Activated naive CD4-positive, alpha-beta T cell treated with anti-CD3 and anti-CD28 coated beads, Interleukin-2, amount 50 U/mL, for 72 hours (primary cell): Measurements from ENCODE around the gene PFDN1. TPM values are rescaled to one million over a fixed set of nuclear protein-coding genes. Genes with fewer than 3 reads are reported as not detected.

Source experiments
- ATAC-seq, 2 donors: fragments of 150-1000 bp; cut with Tn5 transposase; 2 replicates each; pipeline ENCODE4 v1.10.0; 2021; ENCODE audit warnings: mild to moderate bottlenecking in 2 of 2, moderate library complexity in 2 of 2
- DNase-seq, 2 donors: peaks; one replicate each; pipeline ENCODE4 v3.0.0; 2021 to 2022; ENCODE audit warnings: low spot score in 2 of 2
- H3K27ac Mint-ChIP-seq, 2 donors: one replicate each; pipeline ENCODE4 v1.8.0; 2022; ENCODE audit warnings: mild to moderate bottlenecking in 2 of 2, mixed read lengths in 2 of 2
- H3K36me3 Mint-ChIP-seq, 2 donors: one replicate each; pipeline ENCODE4 v1.8.0; 2022; ENCODE audit warnings: mixed read lengths in 2 of 2
- H3K9me3 Mint-ChIP-seq, 2 donors: one replicate each; pipeline ENCODE4 v1.8.0; 2022; ENCODE audit warnings: mixed read lengths in 2 of 2
- total RNA-seq, 2 donors: library from RNA; stranded (reverse); gene quantifications; one replicate each; pipeline ENCODE4 v1.2.3, GENCODE V29; 2022

Gene PFDN1
- total RNA-seq, 2 donors from 2014 or later: 45.4 to 66.4 TPM

DNA sequence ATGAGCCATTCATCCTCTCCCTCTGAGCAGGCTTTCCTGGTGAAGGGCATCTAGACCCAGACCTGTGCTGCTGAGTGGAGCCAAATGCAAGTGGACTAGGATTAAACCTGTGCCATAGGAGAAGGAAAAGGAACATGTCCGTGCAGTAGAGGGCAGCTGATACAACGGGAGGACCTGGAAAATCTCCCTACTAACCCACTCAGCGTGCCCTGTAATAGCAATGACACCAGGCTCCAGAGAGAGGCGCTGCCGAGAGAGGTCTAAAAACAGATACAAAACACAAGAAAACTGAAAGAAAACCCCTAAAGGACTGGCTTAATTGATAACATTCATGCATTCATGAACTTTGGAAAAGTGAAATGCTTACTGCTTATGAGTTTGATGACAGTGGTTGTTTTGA lies 60.8 kb downstream of the PFDN1 start:
- no peak for DNase-seq
- Mint-ChIP-seq H3K27ac (no peak overlapping the region), H3K9me3 (no peaks in the 10 kb centered on the region), H3K36me3 (no peaks in the 10 kb centered on the region)
- ATAC-seq: no peak

DNA sequence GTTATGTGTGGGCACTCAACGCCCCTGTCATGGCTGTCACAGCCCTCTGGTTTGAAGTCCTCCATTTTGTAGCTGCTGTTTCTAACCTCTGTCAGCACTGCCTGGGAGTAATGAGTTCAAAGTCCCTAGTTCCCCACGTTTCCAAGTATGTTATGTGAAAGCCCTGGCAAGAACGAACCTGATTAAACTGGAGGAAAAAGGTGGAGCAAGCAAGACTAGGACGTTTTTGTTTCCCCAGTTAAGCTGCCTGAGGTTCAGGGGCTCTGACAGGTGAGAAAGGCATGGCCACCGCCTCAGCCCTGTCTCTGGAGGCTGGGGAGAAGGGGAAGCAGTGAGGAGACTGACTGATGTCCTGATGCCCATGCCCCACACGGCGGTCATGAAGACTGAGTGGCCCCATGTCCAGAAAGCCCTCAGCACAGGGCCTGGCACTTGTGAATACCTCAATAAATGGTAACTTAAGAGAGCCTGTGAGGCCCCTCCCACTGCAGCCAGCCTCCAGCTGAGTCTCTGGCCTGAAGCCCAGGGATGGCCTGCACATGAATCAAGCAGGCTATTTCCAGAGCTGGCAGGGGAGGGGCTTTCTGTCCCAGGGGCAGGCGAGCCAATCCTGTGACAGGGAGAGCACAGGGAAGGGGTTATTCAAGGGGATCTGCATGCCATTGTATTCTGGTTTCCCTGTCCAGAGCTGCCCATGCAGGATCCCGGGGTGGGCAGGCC lies 61.8 kb downstream of the PFDN1 start:
- H3K9me3 Mint-ChIP-seq: no peaks in the 10 kb centered on the region

DNA sequence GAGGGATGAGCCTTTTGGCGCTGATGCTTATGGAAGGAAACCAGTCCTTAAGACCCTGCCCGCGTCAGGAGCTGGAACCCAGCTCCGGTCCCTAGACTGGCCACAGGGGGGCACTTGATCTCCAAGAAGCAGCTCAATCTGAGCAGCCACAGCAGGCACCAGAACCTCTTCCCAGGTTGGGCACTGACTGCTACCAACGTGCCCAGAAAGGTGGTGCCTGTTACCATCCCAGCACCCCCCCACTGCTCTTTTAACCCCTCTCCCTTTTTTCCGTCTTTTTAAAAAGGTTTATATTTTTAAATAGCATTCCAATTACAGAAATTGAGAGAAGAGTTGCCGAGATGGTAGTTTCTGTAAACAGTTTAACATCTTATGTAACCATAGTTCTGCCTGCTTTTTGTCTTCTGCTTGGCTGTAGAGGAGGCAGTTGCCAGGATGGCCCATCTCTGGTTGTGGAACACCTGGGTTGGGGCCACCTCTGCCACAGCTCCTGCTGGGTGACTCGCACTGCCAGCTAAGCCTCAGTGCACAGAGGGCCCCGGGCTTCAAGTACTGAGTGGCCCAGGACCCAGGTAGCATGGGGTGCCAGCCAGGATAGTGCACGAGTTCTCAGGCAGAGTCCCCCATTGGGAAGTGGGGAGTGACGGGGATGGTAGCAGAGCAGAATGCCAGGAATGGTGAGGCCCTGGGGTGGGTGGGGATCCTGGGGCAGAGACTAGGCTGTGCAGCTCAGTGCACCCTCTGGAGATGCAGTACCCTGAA lies 62.8 kb downstream of the PFDN1 start:
- no peaks in the 10 kb centered on the region for H3K36me3 Mint-ChIP-seq
- ATAC-seq: peak; percentile 71 to 78
- peak in 1 of 2 donors; percentile 66 for DNase-seq
- H3K9me3 Mint-ChIP-seq: no peaks in the 10 kb centered on the region
- peak overlapping the region in 1 of 2 donors; percentile 44 for H3K27ac Mint-ChIP-seq

More for the DNA sequence above, 61.8 kb downstream of the PFDN1 start:
- Mint-ChIP-seq H3K27ac (no peak overlapping the region), H3K36me3 (no peaks in the 10 kb centered on the region)
- ATAC-seq (no peak), DNase-seq (no peak)

DNA sequence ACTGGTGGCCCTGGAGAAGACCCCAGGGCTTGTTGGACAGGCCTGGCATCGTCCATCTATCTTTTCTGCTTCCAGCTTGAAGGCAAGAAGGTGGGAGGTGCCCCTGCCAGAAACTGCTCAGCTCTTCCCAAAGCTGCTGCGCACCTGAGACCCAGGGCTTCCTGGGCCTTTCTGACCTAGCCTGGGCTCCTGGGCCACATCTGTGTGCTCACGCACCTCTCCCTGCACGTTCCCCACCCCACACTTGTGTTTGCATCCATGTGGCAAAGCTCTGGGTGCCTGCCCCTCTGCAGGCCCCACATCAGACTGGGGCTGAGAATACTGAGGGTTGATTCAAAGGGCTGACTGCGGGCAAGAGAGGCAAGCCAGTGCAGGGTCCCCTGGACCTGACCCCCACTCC lies 63.4 kb downstream of the PFDN1 start:
- ATAC-seq: peak in 1 of 2 donors; percentile 14

GRCh38 chr5:140238756-140239155 lies 64.1 kb downstream of the PFDN1 start:
- DNase-seq: no peak
- H3K36me3 Mint-ChIP-seq: no peaks in the 10 kb centered on the region
- no peaks in the 10 kb centered on the region for H3K9me3 Mint-ChIP-seq

More for the DNA sequence above, 63.4 kb downstream of the PFDN1 start:
- no peak for DNase-seq
- Mint-ChIP-seq H3K27ac (no peak overlapping the region), H3K9me3 (no peaks in the 10 kb centered on the region), H3K36me3 (no peaks in the 10 kb centered on the region)

GRCh38 chr5:140236891-140237598 lies 65.9 kb downstream of the PFDN1 start:
- Mint-ChIP-seq H3K9me3 (no peaks in the 10 kb centered on the region), H3K27ac (no peak overlapping the region), H3K36me3 (no peaks in the 10 kb centered on the region)
- ATAC-seq: no peak
- no peak for DNase-seq

More at GRCh38 chr5:140238756-140239155, 64.1 kb downstream of the PFDN1 start:
- ATAC-seq: no peak
- H3K27ac Mint-ChIP-seq: peak overlapping the region in 1 of 2 donors; percentile 64

GRCh38 chr5:140235791-140236551 lies 66.9 kb downstream of the PFDN1 start:
- Mint-ChIP-seq H3K27ac (peak overlapping the region in 1 of 2 donors; percentile 10), H3K9me3 (no peaks in the 10 kb centered on the region), H3K36me3 (no peaks in the 10 kb centered on the region)
- DNase-seq: no peak
- ATAC-seq: no peak

- peak; percentile 26 to 51 for ATAC-seq
- Mint-ChIP-seq H3K27ac (no peak overlapping the region), H3K36me3 (no peaks in the 10 kb centered on the region), H3K9me3 (no peaks in the 10 kb centered on the region)
- no peak for DNase-seq
Observed at GRCh38 chr5:140234377-140234989, 68.4 kb downstream of the PFDN1 start.

DNA sequence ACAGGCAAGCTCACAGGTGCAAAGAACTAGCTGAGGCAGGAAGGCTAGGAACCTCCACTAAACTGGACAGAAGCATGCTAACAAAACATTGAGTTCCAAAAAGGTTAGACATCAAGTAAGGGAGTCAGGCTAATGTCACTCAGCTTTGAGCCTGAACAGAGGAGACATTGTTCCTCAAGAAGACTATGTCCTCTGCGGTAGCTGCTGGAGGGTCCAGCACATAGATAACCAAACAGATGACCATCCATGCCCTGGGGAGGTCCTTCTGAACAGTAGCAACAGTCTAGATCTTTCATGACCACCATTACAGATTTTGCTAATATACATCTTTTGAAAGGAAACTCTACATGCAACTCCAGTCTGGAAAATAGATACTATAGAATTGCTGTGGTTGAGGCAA lies 70.2 kb downstream of the PFDN1 start:
- ATAC-seq (no peak), DNase-seq (no peak)
- H3K27ac Mint-ChIP-seq: no peak overlapping the region
- no peaks in the 10 kb centered on the region for H3K9me3 Mint-ChIP-seq
- H3K36me3 Mint-ChIP-seq: no peaks in the 10 kb centered on the region

DNA sequence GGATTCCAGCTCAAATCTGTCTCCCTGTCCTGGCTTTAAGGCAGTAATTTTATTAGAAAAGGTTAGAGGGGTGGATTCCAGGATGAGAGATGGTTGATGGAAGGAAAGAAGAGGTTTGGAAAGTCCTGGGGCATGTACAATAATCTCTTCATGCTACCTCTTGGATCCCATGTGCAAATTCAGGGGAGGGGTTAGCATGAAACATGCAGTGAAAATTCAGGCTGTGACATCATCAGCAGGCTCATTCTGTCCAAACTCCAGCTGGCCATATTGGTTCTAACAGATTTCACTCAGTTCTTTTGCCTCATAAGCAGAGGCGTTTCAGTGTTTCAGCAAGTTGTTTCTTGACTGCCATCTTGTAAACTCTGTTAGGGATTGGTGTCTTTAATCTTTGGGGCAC lies 72.5 kb downstream of the PFDN1 start:
- H3K36me3 Mint-ChIP-seq: no peaks in the 10 kb centered on the region
- DNase-seq (no peak), ATAC-seq (no peak)
- H3K9me3 Mint-ChIP-seq: no peaks in the 10 kb centered on the region
- H3K27ac Mint-ChIP-seq: no peak overlapping the region

DNA sequence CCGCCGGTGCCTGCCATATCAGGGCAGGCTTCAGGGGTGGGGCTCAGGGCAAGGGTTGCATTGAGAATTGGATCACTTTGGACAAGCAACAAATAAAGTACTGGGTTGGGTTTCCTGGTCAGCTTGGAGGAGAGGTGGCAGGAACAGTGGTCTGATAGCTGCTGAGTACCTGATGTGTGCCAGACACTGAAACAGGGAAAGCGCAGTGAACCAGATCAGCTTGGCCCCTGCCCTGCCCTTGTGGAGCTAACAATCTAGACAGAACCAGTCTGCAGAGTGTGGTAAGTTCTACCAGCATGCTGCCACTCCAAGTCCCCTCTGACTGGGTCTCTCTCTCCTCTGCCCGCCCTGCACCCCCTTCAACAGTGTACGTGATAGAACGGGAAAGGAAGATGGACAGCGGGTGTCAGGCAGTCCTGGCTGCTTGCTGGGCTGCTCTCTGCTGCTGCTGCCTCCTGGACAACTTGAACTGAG lies 74.5 kb downstream of the PFDN1 start:
- H3K36me3 Mint-ChIP-seq: no peaks in the 10 kb centered on the region
- H3K27ac Mint-ChIP-seq: no peak overlapping the region
- no peak for DNase-seq
- H3K9me3 Mint-ChIP-seq: no peaks in the 10 kb centered on the region
- ATAC-seq: no peak

DNA sequence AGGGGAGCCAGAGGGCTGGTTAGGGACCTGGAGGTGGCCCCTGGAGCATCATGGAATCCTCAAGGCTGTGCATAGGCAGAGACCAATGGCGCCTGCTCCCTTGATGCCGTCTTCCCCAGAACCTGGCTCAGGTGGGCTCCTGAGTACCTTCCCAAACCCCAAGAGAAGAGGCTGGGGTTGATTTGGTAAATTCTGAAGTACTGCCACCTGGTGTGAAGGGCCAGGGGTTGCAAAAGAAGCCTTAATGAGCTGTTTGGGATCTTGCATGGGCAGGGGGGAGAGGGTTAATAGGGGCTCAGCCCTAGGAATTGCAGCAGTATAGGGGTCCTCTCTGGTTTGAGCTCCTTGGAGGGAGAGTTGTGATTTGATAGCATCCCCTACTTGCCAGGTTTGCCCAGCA lies 75.9 kb downstream of the PFDN1 start:
- Mint-ChIP-seq H3K27ac (no peak overlapping the region), H3K9me3 (no peaks in the 10 kb centered on the region), H3K36me3 (no peaks in the 10 kb centered on the region)
- ATAC-seq: peak in 1 of 2 donors; percentile 44
- DNase-seq: no peak

GRCh38 chr5:140225396-140225795 lies 77.5 kb downstream of the PFDN1 start:
- H3K9me3 Mint-ChIP-seq: no peaks in the 10 kb centered on the region
- DNase-seq: no peak
- no peaks in the 10 kb centered on the region for H3K36me3 Mint-ChIP-seq
- H3K27ac Mint-ChIP-seq: no peak overlapping the region
- ATAC-seq: no peak

DNA sequence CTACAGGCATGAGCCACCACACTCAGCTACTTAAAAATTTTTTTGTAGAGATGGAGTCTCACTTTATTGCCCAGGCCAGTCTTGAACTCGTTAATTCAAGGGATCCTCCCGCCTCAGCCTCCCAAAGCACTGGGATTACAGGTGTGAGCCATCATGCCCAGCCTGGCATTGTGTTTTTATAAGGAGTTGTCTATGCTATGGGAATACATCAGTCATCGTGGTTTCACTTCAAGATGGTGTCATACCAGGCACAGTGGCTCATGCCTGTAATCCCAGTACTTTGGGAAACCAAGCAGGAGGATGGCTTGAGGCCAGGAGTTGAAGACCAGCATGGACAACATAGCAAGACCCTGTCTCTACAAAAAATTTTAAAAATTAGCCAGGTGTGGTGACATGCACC lies 78.2 kb downstream of the PFDN1 start:
- Mint-ChIP-seq H3K36me3 (no peaks in the 10 kb centered on the region), H3K9me3 (no peaks in the 10 kb centered on the region), H3K27ac (no peak overlapping the region)
- ATAC-seq: no peak
- DNase-seq: no peak

DNA sequence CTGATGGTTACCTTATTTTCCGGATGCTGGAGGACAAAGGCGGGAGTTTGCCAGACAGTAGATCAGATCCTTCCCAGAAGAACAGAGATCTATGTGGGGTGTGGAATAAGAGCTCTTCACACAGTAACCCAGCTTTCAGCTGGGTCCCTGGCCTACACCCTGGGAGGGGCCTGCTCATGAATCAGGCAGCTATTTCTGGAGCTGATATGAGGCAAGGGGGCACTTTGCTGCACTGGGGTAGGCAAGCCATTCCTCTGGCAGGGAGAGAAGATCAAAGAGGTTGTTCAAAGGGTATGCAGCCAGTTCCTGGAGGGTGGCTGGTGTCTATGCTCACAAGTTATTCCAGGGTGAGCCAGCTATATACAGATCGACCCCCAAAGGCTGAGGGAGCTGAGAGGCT lies 79.3 kb downstream of the PFDN1 start:
- H3K27ac Mint-ChIP-seq: no peak overlapping the region
- H3K9me3 Mint-ChIP-seq: no peaks in the 10 kb centered on the region
- no peak for DNase-seq
- H3K36me3 Mint-ChIP-seq: no peaks in the 10 kb centered on the region
- ATAC-seq: no peak

DNA sequence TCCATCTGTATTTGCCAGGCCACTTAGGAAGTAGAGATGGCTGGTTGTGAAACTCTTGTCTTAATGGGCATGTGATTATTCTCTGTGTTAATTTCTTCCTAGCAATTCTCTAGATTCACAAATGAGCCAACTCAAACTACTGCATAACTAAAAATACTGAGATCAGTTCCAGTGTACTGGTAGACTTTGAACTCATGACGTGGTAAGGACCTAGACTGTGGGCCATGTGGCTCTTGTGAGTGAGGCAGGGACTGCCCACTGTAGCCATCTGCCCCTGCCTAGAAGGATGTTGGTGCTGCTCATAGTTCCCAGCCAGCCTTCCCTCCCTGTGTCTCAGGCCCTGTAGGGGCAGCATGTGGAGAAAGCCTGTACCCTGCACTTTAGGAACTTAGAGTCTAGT lies 80.5 kb downstream of the PFDN1 start:
- no peak overlapping the region for H3K27ac Mint-ChIP-seq
- no peaks in the 10 kb centered on the region for H3K36me3 Mint-ChIP-seq

More for the DNA sequence above, 80.5 kb downstream of the PFDN1 start:
- DNase-seq (no peak), ATAC-seq (no peak)
- no peaks in the 10 kb centered on the region for H3K9me3 Mint-ChIP-seq
